ENCODE data around the gene PDZD2.

- TF ChIP-seq CTCF (conservative IDR thresholded peaks at IDR 0.05 in 1 of 2, IDR thresholded peaks at IDR 0.05 in 1 of 2; ENCODE audit: extremely low read depth in 1 of 2, insufficient read depth in 1 of 2, low read depth in 1 of 2, low read length in 2 of 2): no peak
- TF ChIP-seq EZH2 (IDR thresholded peaks at IDR 0.05; ENCODE audit: borderline replicate concordance, low read length): no peak
These were observed 353.4 kb downstream of the PDZD2 start for GRCh38 chr5:31992377-31992776.

Measured in mammary epithelial cell (primary cell).